ENCODE data around the gene ATPAF1.

ATPAF1 gene

DNA sequence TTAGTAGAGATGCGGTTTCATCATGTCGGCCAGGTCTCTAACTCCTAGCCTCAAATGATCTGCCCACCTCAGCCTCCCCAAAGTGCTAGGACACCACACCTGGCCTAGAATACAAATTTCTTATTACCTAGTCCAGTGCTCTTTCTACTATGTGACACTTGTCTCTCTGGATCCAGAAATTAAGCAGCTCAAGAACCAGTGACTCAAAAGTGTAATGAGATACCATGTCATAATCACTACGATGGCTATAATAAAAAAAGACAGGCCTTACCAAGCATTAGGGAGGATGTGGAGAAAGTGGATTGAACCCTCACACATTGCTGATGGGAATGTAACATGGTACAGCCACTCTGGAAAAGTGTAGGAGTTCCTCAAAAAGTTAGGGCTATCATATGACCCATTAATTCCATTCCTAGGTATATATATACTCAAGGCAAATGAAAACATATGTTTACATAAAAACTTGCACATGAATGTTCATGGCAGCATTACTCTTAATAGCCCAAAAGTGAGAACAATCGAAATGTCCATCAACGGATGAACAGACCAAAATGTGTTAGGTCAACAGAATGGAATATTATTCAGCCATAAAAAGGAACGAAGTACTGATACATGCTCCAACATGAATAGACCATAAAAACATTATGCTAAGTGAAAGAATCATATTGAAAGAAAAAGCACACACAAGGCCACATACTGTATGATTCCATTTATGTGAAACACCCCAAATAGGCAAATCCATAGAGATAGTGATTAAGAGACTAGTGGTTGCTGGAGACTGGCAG, 11.8 kb upstream of the ATPAF1 start:
- TF ChIP-seq ZFX (IDR thresholded peaks at IDR 0.05) = no peak
- TF ChIP-seq, protein P1, sequence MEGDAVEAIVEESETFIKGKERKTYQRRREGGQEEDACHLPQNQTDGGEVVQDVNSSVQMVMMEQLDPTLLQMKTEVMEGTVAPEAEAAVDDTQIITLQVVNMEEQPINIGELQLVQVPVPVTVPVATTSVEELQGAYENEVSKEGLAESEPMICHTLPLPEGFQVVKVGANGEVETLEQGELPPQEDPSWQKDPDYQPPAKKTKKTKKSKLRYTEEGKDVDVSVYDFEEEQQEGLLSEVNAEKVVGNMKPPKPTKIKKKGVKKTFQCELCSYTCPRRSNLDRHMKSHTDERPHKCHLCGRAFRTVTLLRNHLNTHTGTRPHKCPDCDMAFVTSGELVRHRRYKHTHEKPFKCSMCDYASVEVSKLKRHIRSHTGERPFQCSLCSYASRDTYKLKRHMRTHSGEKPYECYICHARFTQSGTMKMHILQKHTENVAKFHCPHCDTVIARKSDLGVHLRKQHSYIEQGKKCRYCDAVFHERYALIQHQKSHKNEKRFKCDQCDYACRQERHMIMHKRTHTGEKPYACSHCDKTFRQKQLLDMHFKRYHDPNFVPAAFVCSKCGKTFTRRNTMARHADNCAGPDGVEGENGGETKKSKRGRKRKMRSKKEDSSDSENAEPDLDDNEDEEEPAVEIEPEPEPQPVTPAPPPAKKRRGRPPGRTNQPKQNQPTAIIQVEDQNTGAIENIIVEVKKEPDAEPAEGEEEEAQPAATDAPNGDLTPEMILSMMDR (conservative IDR thresholded peaks at IDR 0.05) = no peak
- no peak overlapping the region for H3K27ac ChIP-seq

DNA sequence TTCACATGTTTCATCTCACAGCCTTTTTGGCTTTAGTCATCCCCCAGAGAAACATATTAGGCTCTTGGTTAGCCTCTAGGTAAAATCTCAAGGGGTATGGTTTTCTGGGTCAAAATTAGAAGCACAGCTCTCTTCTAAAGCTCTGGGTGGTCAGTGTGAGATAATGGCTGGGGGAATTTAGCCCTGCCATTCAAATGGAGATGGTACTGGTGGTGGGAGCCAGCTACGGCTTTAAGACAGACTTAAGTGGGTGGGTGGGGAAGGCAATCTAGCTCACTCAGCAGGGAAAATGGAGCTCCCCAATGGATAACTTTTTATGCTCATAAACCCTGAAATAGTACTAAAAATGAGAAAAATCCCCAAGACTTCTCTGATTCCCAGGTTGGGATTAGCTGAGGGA, 9.2 kb upstream of the ATPAF1 start:
- TF ChIP-seq, protein P1 (conservative IDR thresholded peaks at IDR 0.05) = no peak
- TF ChIP-seq ZFX (IDR thresholded peaks at IDR 0.05) = no peak
- H3K27ac ChIP-seq = no peak overlapping the region

DNA sequence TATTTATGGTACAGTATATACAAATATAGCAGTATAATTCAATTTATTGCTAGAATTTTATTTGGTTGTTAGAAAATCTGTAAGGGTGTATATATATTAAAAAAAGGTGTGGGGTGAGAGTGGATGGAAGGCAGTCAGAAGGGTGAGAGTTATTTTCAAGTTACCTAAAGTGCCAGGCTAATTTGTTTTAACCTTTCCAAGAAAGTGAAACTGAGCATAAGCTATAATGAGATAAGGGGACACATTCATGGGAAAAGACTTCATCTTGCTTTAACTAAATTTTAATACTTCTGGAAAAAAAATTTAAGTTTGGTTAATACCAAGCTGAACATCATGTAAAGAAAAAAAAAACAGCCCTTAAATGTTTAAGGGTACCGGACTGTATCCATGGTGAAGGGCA, 8.4 kb upstream of the ATPAF1 start:
- TF ChIP-seq ZFX (IDR thresholded peaks at IDR 0.05) = no peak
- TF ChIP-seq, protein P1 (conservative IDR thresholded peaks at IDR 0.05) = no peak
- H3K27ac ChIP-seq = no peak overlapping the region

DNA sequence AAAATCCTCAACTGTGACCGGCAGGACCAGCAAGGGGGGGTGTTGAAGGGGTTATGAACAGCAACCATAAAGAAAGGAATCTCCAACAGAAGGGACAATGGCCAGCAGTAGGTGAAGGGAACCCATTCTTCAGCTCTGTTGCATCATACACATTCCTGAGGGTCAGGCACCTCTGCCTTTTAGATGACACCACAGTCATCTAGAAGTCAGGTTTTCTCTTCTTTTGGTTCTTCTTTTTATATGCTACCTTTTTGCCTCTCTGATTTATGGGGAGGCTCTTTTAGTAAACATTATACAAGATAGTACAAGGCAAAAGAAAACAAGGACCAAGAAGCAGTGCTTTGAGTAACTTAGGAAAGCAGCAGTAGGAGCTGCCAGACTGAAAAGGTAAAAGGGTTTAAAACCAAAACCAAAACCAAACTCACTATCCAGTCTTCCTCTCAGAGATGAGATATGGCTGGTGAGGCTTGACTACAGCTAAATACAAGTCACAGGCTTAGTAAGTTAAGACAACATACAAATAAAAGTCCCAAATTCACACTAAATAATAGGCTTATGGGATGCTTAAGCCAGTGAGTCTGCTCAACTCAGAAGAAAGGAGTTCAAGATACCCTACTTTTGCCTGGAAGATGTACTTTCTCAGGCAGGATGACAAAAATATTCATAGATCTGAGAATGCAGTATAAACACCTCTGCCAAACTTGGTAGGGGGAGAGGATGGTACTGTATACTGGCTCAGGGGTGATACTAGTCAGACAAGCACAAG, 7.6 kb upstream of the ATPAF1 start:
- TF ChIP-seq, protein P1 (conservative IDR thresholded peaks at IDR 0.05) = no peak
- no peak for TF ChIP-seq ZFX (IDR thresholded peaks at IDR 0.05)

DNA sequence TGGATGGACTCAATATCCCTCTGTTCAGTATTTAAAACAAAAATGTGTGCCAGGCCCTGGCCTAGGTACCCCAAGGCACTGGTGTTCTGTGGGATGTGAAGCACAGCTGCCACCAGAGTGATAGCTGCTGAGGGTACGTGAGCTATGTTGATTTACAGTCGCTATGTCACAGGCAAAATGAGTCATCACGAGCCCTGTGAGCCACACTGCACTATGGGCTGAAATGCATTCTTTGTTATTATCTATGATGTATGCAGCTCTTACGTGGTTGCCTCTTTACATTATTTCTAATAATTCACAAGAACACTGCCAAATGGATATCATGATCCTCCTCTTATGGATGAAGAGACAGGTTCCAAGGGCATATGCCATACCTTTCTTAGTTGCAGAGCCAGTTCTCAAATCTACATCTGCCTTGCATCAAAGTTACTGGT, 5.6 kb upstream of the ATPAF1 start:
- no peak overlapping the region for H3K27ac ChIP-seq
- TF ChIP-seq, protein P1 (conservative IDR thresholded peaks at IDR 0.05) = no peak
- no peak for TF ChIP-seq ZFX (IDR thresholded peaks at IDR 0.05)

More for the DNA sequence above, 7.6 kb upstream of the ATPAF1 start:
- H3K27ac ChIP-seq = no peak overlapping the region

DNA sequence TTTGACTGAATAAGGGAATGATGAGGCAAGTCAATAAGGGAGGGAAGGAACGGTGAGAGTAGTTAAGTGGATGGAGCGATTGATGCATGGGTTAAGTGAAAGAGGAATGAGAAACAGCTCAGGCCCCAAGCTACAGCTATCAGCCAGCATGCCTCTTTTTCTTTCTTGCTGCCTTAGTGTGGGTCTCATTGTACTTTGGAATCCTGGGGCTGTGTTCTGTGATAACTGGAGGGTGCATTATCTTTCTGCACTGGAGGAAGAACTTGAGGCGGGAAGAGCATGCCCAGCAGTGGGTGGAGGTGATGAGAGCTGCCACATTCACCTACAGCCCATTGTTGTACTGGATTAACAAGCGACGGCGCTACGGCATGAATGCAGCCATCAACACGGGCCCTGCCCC, 4.5 kb upstream of the ATPAF1 start:
- TF ChIP-seq, protein P1 (conservative IDR thresholded peaks at IDR 0.05) = no peak
- TF ChIP-seq ZFX (IDR thresholded peaks at IDR 0.05) = no peak
- no peak overlapping the region for H3K27ac ChIP-seq

DNA sequence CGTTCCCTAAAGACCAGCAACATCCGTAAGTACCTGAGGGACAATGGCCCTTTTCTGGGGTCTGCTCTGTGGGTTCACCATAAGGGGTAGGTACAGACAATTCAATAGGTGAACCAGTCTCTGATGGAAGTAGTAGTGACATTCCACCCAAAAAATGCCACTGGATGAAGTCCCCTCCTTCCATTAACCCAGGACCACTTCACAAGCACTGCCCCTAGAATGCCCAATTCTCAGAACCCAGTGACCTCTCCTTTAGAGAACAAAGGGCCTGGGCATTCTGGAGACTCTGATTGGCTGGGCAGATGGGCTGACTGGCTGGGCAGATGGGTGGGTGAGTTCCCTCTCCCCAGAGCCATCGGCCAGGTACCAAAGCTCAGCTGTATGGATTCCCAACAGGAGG, 3.4 kb upstream of the ATPAF1 start, which contains the start of gene TEX38:
Gene TEX38, plus strand, starts transcription at position 301 of the 400 bp plus-strand sequence. Its CDS starts 81 bp downstream, at position 382.
- TF ChIP-seq, protein P1 (conservative IDR thresholded peaks at IDR 0.05) = no peak
- no peak for TF ChIP-seq ZFX (IDR thresholded peaks at IDR 0.05)
- H3K27ac ChIP-seq = no peak within 1 kb of the TSS

All from C4-2B (cell line).